OCI-M2 (cell line): ENCODE measurements around the gene UNC119B.

ENCODE experiments used
- DNase-seq: peaks from one replicate; lab custom pipeline; 2025; ENCODE audit not compliant: unreplicated experiment; lab: John Stamatoyannopoulos, UW

UNC119B gene

GRCh38 chr12:120763250-120763649 is 53.0 kb downstream of the UNC119B start:
- DNase-seq, result no peak

- no peak for DNase-seq
These were observed 54.6 kb downstream of the UNC119B start for GRCh38 chr12:120764816-120765215.

DNA sequence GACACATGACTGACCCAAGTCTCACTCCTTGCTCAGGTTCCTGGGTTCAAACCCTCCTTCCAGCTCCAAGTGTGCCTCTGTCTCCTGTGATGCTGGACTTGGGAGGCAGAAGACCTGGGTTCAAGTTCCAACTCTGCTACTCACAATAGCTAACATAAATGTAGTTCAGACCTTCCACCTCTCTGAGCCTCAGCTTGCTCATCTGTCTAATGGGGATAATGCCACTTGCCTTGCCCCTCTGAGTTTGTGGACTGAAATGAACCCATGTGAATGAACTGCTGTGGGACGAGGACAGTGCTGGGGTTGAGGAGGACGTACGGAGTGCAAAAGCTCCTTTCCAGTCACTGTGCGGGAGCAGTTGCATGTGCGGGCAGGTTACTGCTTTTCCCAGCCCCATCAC is 56.3 kb downstream of the UNC119B start:
- DNase-seq, result no peak

GRCh38 chr12:120767071-120768024 is 57.1 kb downstream of the UNC119B start:
- DNase-seq, result no peak

DNA sequence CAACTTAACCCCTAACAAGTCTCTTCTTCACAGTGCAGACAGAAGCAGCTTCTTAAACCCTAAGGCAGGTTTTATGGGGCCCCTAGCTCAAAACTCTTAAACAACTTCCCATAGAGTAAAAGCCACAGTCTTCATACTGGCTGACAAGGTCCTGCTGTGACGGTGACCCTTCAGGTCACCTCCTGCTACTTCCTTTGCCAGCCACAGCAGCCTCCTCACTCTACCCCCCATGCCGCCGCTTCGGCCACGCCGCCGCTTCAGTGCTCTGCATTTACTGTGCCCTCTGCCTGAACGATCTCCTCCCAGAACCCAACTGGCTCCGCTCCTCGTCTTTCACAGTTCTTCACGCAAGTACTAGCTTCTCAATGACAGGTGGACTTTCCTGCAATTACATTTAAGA is 60.8 kb downstream of the UNC119B start:
- DNase-seq, result no peak
